PFSK-1 (cell line): ENCODE results near the gene MYO1E.

Source experiments
- REST ChIP-seq, 2 experiments: IDR thresholded peaks; 2 replicates each; pipeline versions ENCODE4 v1.6.1 to v1.8.0; 2011 to 2012; ENCODE audit warnings: low read depth in 2 of 2, low read length in 2 of 2, control low read depth in 1 of 2, inconsistent platforms in 1 of 2, mild to moderate bottlenecking in 1 of 2, moderate library complexity in 1 of 2; ENCODE audit not compliant: insufficient read depth in 1 of 2
- SIN3A ChIP-seq: IDR thresholded peaks from 2 replicates; pipeline ENCODE4 v1.6.1; 2012; ENCODE audit warnings: mild to moderate bottlenecking, low read length, moderate library complexity, borderline replicate concordance; ENCODE audit not compliant: insufficient read depth

DNA sequence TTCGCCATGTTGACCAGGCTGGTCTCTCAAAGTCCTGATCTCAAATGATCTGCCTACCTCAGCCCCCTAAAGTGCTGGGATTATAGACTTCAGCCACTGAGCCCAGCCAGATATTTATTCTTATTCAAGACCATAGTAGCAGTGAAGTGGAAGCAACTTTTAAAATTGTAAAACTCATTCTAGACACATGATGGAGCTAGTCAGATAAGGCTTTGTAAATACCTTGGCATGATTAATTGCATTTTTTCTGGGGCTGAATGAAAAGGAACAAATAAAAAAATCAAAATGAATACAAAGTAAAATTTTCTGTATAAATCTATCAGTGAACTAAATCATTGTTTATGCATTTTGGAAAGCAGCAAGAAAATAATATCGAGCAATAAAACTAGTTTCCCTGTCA lies 4.1 kb upstream of the MYO1E start:
- TF ChIP-seq REST (IDR thresholded peaks at IDR 0.05; ENCODE audit: insufficient read depth in 1 of 2, low read depth in 2 of 2, low read length in 2 of 2) (no peak), SIN3A (no peak)
